ENCODE results near the gene GARIN1A.
"Not testable (repeated sequence)": the region's sequence is repeated elsewhere in the genome, so short reads cannot be mapped to it uniquely, and the experiment has no call there.

The GARIN1A gene

DNA sequence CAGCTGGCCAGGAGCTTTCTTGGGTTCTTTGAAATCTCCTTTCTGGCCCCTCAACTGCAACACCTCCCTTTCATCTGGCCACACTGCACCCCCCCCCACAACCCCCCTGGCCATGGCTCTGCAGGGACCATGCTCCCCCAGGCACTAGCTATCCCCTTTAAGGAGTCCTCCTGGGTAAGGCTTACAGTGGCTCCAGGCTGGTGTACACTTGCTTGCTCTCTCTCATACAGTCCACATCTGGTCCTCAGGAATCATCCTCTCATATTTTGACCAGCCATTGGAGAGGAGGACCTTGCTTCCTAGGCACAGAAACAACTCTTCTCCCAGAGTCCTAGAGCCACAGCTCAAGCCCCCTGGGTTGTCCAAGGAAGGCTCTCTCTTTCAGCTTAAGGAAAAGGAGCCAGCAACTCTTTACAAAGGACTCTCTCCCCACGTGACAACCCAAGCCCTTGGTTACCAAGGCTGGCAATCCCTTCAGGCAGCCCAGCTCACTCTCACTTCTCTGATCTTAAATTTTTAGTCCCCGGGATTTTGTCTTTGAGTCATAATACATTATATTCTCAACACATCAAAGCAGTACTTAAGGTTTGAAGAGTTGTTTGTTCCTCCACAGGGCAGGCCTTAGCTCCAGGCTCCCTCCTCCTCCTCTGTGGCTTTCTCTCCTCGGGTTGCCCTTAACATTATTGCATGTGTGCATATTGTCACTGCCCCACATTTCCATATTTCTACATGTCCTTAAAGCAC, 9.9 kb downstream of the GARIN1A start:
- H3K4me3 ChIP-seq (ENCODE audit: low read depth, low read length), result no peak overlapping the region
- TF ChIP-seq, protein P1, sequence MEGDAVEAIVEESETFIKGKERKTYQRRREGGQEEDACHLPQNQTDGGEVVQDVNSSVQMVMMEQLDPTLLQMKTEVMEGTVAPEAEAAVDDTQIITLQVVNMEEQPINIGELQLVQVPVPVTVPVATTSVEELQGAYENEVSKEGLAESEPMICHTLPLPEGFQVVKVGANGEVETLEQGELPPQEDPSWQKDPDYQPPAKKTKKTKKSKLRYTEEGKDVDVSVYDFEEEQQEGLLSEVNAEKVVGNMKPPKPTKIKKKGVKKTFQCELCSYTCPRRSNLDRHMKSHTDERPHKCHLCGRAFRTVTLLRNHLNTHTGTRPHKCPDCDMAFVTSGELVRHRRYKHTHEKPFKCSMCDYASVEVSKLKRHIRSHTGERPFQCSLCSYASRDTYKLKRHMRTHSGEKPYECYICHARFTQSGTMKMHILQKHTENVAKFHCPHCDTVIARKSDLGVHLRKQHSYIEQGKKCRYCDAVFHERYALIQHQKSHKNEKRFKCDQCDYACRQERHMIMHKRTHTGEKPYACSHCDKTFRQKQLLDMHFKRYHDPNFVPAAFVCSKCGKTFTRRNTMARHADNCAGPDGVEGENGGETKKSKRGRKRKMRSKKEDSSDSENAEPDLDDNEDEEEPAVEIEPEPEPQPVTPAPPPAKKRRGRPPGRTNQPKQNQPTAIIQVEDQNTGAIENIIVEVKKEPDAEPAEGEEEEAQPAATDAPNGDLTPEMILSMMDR (IDR thresholded peaks at IDR 0.05; ENCODE audit: low read depth, low read length), result no peak

DNA sequence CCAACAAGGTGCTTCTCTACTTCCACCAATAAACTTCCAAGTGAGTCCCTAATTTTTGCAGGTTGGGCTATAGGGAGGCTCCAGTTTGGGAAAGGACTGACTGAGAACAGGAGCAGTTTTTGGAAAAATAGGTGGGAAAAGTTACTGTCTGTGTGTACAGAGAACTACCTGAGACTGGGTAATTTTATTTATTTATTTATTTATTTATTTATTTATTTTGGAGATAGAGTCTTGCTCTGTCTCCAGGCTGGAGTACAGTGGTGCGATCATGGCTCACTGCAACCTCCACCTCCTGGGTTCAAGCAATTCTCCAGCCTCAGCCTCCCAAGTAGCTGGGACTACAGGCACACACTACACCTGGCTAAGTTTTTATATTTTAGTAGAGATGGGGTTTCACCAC, 11.2 kb downstream of the GARIN1A start:
- H3K4me3 ChIP-seq (ENCODE audit: low read depth, low read length), result not testable (repeated sequence)

DNA sequence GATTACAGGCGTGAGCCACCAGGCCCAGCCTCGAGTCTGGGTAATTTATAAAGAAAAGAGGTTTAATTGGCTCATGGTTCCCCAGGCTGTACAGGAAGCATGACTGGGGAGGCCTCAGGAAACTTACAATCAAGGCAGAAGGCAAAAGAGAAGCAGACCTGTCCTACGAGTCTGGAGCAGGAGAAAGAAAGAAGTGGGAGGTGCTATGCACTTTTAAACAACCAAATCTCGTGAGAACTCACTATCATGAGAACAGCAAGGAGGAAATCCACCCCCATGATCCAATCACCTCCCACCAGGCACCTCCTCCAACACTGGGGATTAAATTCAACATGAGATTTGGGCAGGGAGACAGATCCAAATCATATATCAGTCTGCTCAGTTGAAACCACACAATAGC, 11.6 kb downstream of the GARIN1A start:
- not testable (repeated sequence) for H3K4me3 ChIP-seq (ENCODE audit: low read depth, low read length)

DNA sequence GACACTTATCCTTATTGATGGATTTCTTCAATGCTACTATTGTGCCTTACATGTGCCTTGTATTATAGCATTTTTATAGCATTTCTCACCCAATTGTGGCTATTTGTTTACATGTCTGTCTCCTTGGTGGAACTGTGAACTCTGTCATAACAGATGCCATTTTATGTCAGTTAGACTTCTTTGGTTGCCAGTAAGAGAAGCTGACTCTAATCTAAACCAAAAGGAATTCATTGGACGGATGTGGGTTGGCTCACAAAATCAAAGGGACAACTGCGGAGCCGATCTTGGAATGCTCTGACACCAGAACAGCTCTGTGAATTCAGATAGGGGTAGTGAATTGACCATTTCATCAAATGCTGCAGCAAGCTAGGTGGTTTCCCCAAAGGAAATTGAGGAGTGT, 15.0 kb downstream of the GARIN1A start:
- TF ChIP-seq, protein P1 (IDR thresholded peaks at IDR 0.05; ENCODE audit: low read depth, low read length), result no peak
- H3K4me3 ChIP-seq (ENCODE audit: low read depth, low read length), result no peak overlapping the region

DNA sequence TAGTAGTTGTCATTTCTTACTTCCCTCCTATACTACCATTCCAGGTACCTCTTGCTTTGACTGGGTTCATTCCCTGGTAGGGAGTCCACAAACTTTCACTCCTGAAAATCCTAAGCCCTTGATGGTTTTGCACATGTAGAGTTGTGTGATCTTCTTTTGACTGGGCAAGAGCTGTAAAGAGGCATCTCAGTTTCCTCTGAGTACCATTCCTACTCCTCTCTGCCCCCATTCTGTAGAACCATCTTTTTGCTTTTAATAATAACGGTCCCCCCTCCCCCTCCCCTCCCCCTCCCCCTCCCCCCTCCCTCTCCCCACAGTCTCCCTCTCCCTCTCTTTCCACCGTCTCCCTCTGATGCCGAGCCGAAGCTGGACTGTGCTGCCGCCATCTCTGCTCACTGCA, 16.4 kb downstream of the GARIN1A start:
- no peak overlapping the region for H3K4me3 ChIP-seq (ENCODE audit: low read depth, low read length)
- TF ChIP-seq, protein P1 (IDR thresholded peaks at IDR 0.05; ENCODE audit: low read depth, low read length), result no peak

DNA sequence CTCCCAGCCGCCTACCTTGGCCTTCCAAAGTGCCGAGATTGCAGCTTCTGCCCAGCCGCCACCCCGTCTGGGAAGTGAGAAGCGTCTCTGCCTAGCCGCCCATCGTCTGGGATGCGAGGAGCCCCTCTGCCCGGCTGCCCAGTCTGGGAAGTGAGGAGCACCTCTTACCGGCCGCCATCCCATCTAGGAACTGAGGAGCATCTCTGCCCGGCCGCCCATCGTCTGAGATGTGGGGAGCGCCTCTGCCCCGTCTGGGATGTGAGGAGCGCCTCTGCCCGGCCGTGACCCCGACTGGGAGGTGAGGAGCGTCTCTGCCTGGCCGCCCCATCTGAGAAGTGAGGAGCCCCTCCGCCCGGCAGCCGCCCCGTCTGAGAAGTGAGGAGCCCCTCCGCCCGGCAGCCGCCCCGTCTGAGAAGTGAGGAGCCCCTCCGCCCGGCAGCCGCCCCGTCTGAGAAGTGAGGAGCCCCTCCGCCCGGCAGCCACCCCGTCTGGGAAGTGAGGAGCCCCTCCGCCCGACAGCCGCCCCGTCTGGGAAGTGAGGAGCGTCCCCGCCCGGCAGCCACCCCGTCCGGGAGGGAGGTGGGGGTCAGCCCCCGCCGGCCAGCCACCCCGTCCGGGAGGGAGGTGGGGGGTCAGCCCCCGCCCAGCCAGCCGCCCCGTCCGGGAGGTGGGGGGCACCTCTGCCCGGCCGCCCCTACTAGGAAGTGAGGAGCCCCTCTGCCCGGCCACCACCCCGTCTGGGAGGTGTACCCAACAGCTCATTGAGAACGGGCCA, 17.3 kb downstream of the GARIN1A start:
- not testable (repeated sequence) for H3K4me3 ChIP-seq (ENCODE audit: low read depth, low read length)

DNA sequence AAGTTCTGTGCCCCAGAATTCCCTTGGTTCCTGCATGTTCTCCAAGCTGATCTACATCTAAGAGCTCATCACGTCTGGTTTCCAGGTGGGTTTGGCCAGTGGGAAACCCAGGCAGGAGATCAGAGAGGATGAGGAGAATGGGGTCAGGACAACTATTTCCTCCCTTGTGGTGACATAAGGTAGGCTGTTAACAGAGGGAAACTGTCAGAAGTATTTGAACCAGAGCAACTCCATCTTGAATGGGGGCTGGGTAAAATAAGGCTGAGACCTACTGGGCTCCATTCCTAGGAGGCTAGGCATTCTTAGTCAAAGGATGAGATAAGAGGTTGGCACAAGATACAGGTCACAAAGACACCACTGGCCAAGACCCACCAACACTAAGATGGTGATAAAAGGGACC, 19.1 kb downstream of the GARIN1A start:
- H3K4me3 ChIP-seq (ENCODE audit: low read depth, low read length), result no peak overlapping the region
- TF ChIP-seq, protein P1 (IDR thresholded peaks at IDR 0.05; ENCODE audit: low read depth, low read length), result no peak

DNA sequence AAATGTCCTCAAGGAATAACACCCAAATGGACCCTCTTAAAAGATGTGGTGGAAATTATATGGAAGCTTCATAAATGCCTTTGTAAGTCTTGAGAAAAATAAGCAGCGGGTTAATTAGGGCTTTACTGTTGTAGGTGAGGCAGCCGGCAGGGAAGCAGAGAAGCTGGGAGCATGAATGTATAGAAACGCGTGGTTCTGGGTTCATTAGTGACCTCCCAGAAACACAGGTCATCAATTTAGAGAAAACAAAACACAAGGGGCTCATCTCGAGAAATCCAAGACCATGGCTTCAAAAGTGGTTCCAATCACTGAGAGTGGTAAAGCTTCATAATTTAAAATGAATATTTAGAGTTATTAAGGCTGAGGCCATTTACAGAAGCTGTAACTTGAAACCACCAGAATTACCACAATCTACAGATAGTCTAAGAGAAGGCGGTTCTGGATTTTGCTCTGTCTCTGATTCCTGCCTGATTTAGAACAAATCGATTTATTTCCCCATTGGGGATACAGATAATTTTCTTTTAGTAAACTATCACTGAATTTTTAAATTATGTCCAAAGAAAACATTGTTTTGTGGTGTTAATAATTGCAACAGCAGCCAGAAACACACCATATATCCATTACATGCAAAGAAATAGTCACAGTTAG, 20.7 kb downstream of the GARIN1A start:
- TF ChIP-seq, protein P1 (IDR thresholded peaks at IDR 0.05; ENCODE audit: low read depth, low read length), result no peak
- no peak overlapping the region for H3K4me3 ChIP-seq (ENCODE audit: low read depth, low read length)

Measured in WI38 (cell line).